HG03439 (cell line): ENCODE results near the gene MATN1.

Experiments used
- ATAC-seq: cut with Tn5 transposase; IDR thresholded peaks from one replicate; pipeline ENCODE4 v1.9.1; 2021; ENCODE audit warnings: mild to moderate bottlenecking, moderate library complexity; ENCODE audit not compliant: unreplicated experiment

The MATN1 gene

GRCh38 chr1:30745834-30746208 is 22.4 kb upstream of the MATN1 start:
- no peak for ATAC-seq

- no peak for ATAC-seq
Measured at GRCh38 chr1:30745156-30745833, 21.9 kb upstream of the MATN1 start.

GRCh38 chr1:30744060-30744756 is 20.8 kb upstream of the MATN1 start:
- ATAC-seq: peak; percentile 18

- peak; percentile 35 for ATAC-seq
Measured at GRCh38 chr1:30743584-30744059, 20.2 kb upstream of the MATN1 start.

GRCh38 chr1:30742963-30743559 is 19.7 kb upstream of the MATN1 start:
- no peak for ATAC-seq

- no peak for ATAC-seq
Measured at GRCh38 chr1:30742300-30742962, 19.0 kb upstream of the MATN1 start.

- ATAC-seq: no peak
Measured at GRCh38 chr1:30741239-30741894, 18.0 kb upstream of the MATN1 start.

- ATAC-seq: no peak
Measured at GRCh38 chr1:30740251-30741238, 17.2 kb upstream of the MATN1 start.

- no peak for ATAC-seq
Measured at GRCh38 chr1:30739601-30740000, 16.2 kb upstream of the MATN1 start.

GRCh38 chr1:30738715-30739559 is 15.6 kb upstream of the MATN1 start:
- no peak for ATAC-seq

GRCh38 chr1:30738040-30738714 is 14.8 kb upstream of the MATN1 start:
- no peak for ATAC-seq

GRCh38 chr1:30737357-30738039 is 14.1 kb upstream of the MATN1 start:
- no peak for ATAC-seq

GRCh38 chr1:30735668-30736498 is 12.5 kb upstream of the MATN1 start:
- no peak for ATAC-seq

- ATAC-seq: no peak
Measured at GRCh38 chr1:30735124-30735523, 11.7 kb upstream of the MATN1 start.

- no peak for ATAC-seq
Measured at GRCh38 chr1:30734580-30734979, 11.2 kb upstream of the MATN1 start.

- ATAC-seq: no peak
Measured at GRCh38 chr1:30734106-30734505, 10.7 kb upstream of the MATN1 start.

GRCh38 chr1:30733493-30733892 is 10.1 kb upstream of the MATN1 start:
- ATAC-seq: no peak
